H1 (cell line): ENCODE results near the gene AP2A2. TPM values are rescaled to one million over a fixed set of nuclear protein-coding genes. Genes with fewer than 3 reads are reported as not detected.

Experiments
- ASH2L ChIP-seq: fragments of 200-600, 300-600 bp; sonication (generic); IDR thresholded peaks from one replicate; pipeline ENCODE4 v1.7.1; 2017; ENCODE audit warnings: low read length
- ATF3 ChIP-seq: IDR thresholded peaks from 2 replicates; pipeline ENCODE4 v1.6.1; 2011; ENCODE audit warnings: low read depth, mild to moderate bottlenecking, low read length; ENCODE audit not compliant: insufficient read depth
- BCL11A ChIP-seq, 2 experiments: IDR thresholded peaks; one replicate each; pipeline ENCODE4 v1.6.1; 2011; ENCODE audit warnings: low read depth in 2 of 2, low read length in 2 of 2, mild to moderate bottlenecking in 2 of 2
- CHD2 ChIP-seq: IDR thresholded peaks from 2 replicates; pipeline ENCODE4 v1.6.1; 2012; ENCODE audit warnings: low read length, improper control_type of control experiment
- EP300 ChIP-seq, 2 experiments: IDR thresholded peaks; 1 replicate in 1 of 2; 2 replicates in 1 of 2; pipeline ENCODE4 v1.6.1; 2011 to 2012; ENCODE audit warnings: low read depth in 2 of 2, low read length in 2 of 2, mild to moderate bottlenecking in 2 of 2, borderline replicate concordance in 1 of 2, inconsistent platforms in 1 of 2, moderate library complexity in 1 of 2
- EZH2 ChIP-seq: fragments of 200-600 bp; sonication (generic); IDR thresholded peaks from 2 replicates; pipeline ENCODE4 v1.7.1; 2012; ENCODE audit warnings: low read depth, mild to moderate bottlenecking, moderate library complexity, low read length, inconsistent platforms; ENCODE audit not compliant: severe bottlenecking
- KDM4A ChIP-seq: IDR thresholded peaks from one replicate; pipeline ENCODE4 v1.7.1; 2012; ENCODE audit warnings: low read depth, mild to moderate bottlenecking, moderate library complexity, low read length, inconsistent platforms; ENCODE audit not compliant: severe bottlenecking
- RAD21 ChIP-seq, 2 experiments: IDR thresholded peaks in 1 of 2; conservative IDR thresholded peaks in 1 of 2; 2 replicates each; pipeline ENCODE4 v1.6.1; 2011; ENCODE audit warnings: low read depth in 2 of 2, low read length in 2 of 2, improper control_type of control experiment in 1 of 2, inconsistent platforms in 1 of 2, mild to moderate bottlenecking in 1 of 2, moderate library complexity in 1 of 2
- SP1 ChIP-seq: IDR thresholded peaks from 2 replicates; pipeline ENCODE4 v1.6.1; 2011; ENCODE audit warnings: low read depth, low read length
- TAF7 ChIP-seq: optimal IDR thresholded peaks from 2 replicates; pipeline ENCODE3; 2011; ENCODE audit warnings: low read depth, mild to moderate bottlenecking, inconsistent platforms, low read length, moderate library complexity, borderline replicate concordance
- TEAD4 ChIP-seq: IDR thresholded peaks from 2 replicates; pipeline ENCODE4 v1.6.1; 2012; ENCODE audit warnings: low read depth, low read length, inconsistent platforms, mixed read lengths
- polyA plus RNA-seq, 7 experiments: library from polyadenylated mRNA; depleted of rRNA in 3 of 7; stranded (reverse) in 5 of 7; unstranded in 2 of 7; fragments of >200 nt in 5 of 7; fragments of 200-250 nt in 2 of 7; gene quantifications; 1 replicate in 5 of 7; 2 replicates in 1 of 7; 4 replicates in 1 of 7; pipeline versions ENCODE4 v1.2.1 to v1.2.3, GENCODE V29; 2011 to 2013; ENCODE audit warnings: missing spikeins in 2 of 7, mixed read lengths in 2 of 7
- total RNA-seq: library from RNA; stranded (reverse); fragmentation: NEBNext Ultra II Directional; extraction: Animal tissue kit (Norgen Biotek cat#: 25700); gene quantifications from 2 replicates; pipeline ENCODE4 v1.2.1, GENCODE V29; 2021
- TF ChIP-seq, protein P1 (sequence below), 3 experiments: IDR thresholded peaks; 1 replicate in 2 of 3; 2 replicates in 1 of 3; pipeline versions ENCODE4 v1.5.1 to v1.6.1; 2011; ENCODE audit warnings: low read length in 3 of 3, mild to moderate bottlenecking in 3 of 3, inconsistent platforms in 2 of 3, low read depth in 1 of 3, moderate library complexity in 1 of 3; ENCODE audit not compliant: insufficient read depth in 1 of 3; ENCODE audit errors: control extremely low read depth in 1 of 3

AP2A2 gene
- total and polyA plus RNA-seq, 2 of the 8 experiments (the other 6 are each of a cell fraction or from before 2014, with no cell fraction given), result 50.0 to 65.0 TPM

GRCh38 chr11:1059759-1060158 lies 134.1 kb downstream of the AP2A2 start (continued):
- no peak for TF ChIP-seq EP300 (IDR thresholded peaks at IDR 0.05; ENCODE audit: borderline replicate concordance in 1 of 2, low read depth in 2 of 2, low read length in 2 of 2)
- TF ChIP-seq, protein P1, sequence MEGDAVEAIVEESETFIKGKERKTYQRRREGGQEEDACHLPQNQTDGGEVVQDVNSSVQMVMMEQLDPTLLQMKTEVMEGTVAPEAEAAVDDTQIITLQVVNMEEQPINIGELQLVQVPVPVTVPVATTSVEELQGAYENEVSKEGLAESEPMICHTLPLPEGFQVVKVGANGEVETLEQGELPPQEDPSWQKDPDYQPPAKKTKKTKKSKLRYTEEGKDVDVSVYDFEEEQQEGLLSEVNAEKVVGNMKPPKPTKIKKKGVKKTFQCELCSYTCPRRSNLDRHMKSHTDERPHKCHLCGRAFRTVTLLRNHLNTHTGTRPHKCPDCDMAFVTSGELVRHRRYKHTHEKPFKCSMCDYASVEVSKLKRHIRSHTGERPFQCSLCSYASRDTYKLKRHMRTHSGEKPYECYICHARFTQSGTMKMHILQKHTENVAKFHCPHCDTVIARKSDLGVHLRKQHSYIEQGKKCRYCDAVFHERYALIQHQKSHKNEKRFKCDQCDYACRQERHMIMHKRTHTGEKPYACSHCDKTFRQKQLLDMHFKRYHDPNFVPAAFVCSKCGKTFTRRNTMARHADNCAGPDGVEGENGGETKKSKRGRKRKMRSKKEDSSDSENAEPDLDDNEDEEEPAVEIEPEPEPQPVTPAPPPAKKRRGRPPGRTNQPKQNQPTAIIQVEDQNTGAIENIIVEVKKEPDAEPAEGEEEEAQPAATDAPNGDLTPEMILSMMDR (IDR thresholded peaks at IDR 0.05; ENCODE audit: control extremely low read depth in 1 of 3, insufficient read depth in 1 of 3, low read depth in 1 of 3, low read length in 3 of 3), result peak in 1 of 3 experiments; percentile 26; a peak in 2 of 4 replicates
- peak; percentile 18 to 32; a peak in 2 of 4 replicates for TF ChIP-seq RAD21 (IDR thresholded peaks at IDR 0.05 in 1 of 2, conservative IDR thresholded peaks at IDR 0.05 in 1 of 2; ENCODE audit: low read depth in 2 of 2, low read length in 2 of 2)
- TF ChIP-seq BCL11A (IDR thresholded peaks at IDR 0.05; ENCODE audit: low read depth in 2 of 2, low read length in 2 of 2), result no peak
- TF ChIP-seq TEAD4, result no peak
- TF ChIP-seq TAF7, result no peak
- no peak for TF ChIP-seq ASH2L
- no peak for TF ChIP-seq CHD2
- no peak for TF ChIP-seq SP1
- TF ChIP-seq KDM4A, result no peak
- TF ChIP-seq ATF3, result no peak
- no peak for TF ChIP-seq EZH2
